Natural killer cell (primary cell): ENCODE results near the gene ATP6V1E1. TPM values are rescaled to one million over a fixed set of nuclear protein-coding genes. Genes with fewer than 3 reads are reported as not detected.
"Not testable (repeated sequence)": the region's sequence is repeated elsewhere in the genome, so short reads cannot be mapped to it uniquely, and the experiment has no call there.

ENCODE experiments used
- ATAC-seq, 3 donors: fragments of 150-1000 bp in 2 of 3; fragments of 200-7000 bp in 1 of 3; cut with Tn5 transposase; 1 replicate in 1 of 3; 2 replicates in 2 of 3; pipeline ENCODE4 v1.10.0; 2021; ENCODE audit warnings: mild to moderate bottlenecking in 2 of 3, moderate library complexity in 2 of 3
- DNase-seq, 2 donors: peaks; one replicate each; pipeline versions ENCODE4 v3.0.0 to v3.0.0-alpha.2; 2013 to 2021; ENCODE audit warnings: mixed read lengths in 1 of 2
- H3K27ac ChIP-seq: one replicate; pipeline ENCODE4 v1.5.1; 2013; ENCODE audit warnings: mild to moderate bottlenecking, low read length
- H3K27me3 ChIP-seq: one replicate; pipeline ENCODE4 v1.6.1; 2013; ENCODE audit warnings: low read length; ENCODE audit not compliant: control insufficient read depth, insufficient read depth
- H3K36me3 ChIP-seq: one replicate; pipeline ENCODE4 v1.6.1; 2013; ENCODE audit warnings: low read length; ENCODE audit not compliant: control insufficient read depth, insufficient read depth
- H3K4me1 ChIP-seq: one replicate; pipeline ENCODE4 v1.6.1; 2013; ENCODE audit warnings: low read length; ENCODE audit not compliant: control insufficient read depth, insufficient read depth
- H3K4me3 ChIP-seq: one replicate; pipeline ENCODE4 v1.5.1; 2013; ENCODE audit warnings: low read length
- H3K9me3 ChIP-seq: one replicate; pipeline ENCODE4 v1.6.1; 2013; ENCODE audit warnings: low read length; ENCODE audit not compliant: control insufficient read depth, insufficient read depth
- H3K27ac Mint-ChIP-seq, 2 donors: one replicate each; pipeline ENCODE4 v1.8.0; 2022; ENCODE audit warnings: mild to moderate bottlenecking in 2 of 2, mixed read lengths in 2 of 2, moderate library complexity in 1 of 2
- H3K27me3 Mint-ChIP-seq, 2 donors: one replicate each; pipeline ENCODE4 v1.8.0; 2022; ENCODE audit warnings: low read depth in 2 of 2, mixed read lengths in 2 of 2
- H3K36me3 Mint-ChIP-seq: one replicate; pipeline ENCODE4 v1.8.0; 2022; ENCODE audit warnings: mixed read lengths
- H3K4me1 Mint-ChIP-seq, 2 donors: one replicate each; pipeline ENCODE4 v1.8.0; 2022; ENCODE audit warnings: mixed read lengths in 2 of 2
- H3K4me3 Mint-ChIP-seq: one replicate; pipeline ENCODE4 v1.8.0; 2022; ENCODE audit warnings: mild to moderate bottlenecking, moderate library complexity, mixed read lengths
- H3K9me3 Mint-ChIP-seq, 2 donors: one replicate each; pipeline ENCODE4 v1.8.0; 2022; ENCODE audit warnings: mixed read lengths in 2 of 2
- WGBS: methylation state at CpG from one replicate; pipeline ENCODE4 v1.1.7; 2013; ENCODE audit warnings: missing lambda C conversion rate; ENCODE audit not compliant: insufficient coverage; 5-methylcytosine and 5-hydroxymethylcytosine counted together
- intact Hi-C: fragments of 100-400 bp; cut with micrococcal nuclease; formaldehyde crosslinking; loops from one replicate; pipeline ENCODE4 v1.14.2; 2022
- total RNA-seq, 4 donors: library from RNA; stranded (reverse); fragments of 120-200 nt in 1 of 4; gene quantifications; one replicate each; pipeline versions ENCODE4 v1.2.3 to v1.2.4, GENCODE V29; 2013 to 2022
- TF ChIP-seq, protein P1 (sequence below): fragments of 200-600 bp; IDR thresholded peaks from one replicate; pipeline ENCODE4 v1.8.0; 2022; ENCODE audit warnings: antibody characterized with exemption

Gene ATP6V1E1
- total RNA-seq, 3 donors from 2014 or later (not counting 1 experiment from before 2014, with no cell fraction given) = 75.8 to 79.8 (median 76.4) TPM

GRCh38 chr22:17672417-17672991 is 44.0 kb upstream of the ATP6V1E1 start:
- H3K4me1 Mint-ChIP-seq = peaks cover 0 to 6% of the 10 kb centered on the region in 2 donors
- Histone ChIP-seq H3K4me3 (no peak overlapping the region), H3K36me3 (peaks cover 5% of the 10 kb centered on the region), H3K27me3 (no peaks in the 10 kb centered on the region), H3K9me3 (no peaks in the 10 kb centered on the region), H3K27ac (no peak overlapping the region), H3K4me1 (no peaks in the 10 kb centered on the region)
- 94% methylated on average over 1 of the region's 2 CpGs for WGBS
- no peaks in the 10 kb centered on the region for H3K27me3 Mint-ChIP-seq
- TF ChIP-seq, protein P1, sequence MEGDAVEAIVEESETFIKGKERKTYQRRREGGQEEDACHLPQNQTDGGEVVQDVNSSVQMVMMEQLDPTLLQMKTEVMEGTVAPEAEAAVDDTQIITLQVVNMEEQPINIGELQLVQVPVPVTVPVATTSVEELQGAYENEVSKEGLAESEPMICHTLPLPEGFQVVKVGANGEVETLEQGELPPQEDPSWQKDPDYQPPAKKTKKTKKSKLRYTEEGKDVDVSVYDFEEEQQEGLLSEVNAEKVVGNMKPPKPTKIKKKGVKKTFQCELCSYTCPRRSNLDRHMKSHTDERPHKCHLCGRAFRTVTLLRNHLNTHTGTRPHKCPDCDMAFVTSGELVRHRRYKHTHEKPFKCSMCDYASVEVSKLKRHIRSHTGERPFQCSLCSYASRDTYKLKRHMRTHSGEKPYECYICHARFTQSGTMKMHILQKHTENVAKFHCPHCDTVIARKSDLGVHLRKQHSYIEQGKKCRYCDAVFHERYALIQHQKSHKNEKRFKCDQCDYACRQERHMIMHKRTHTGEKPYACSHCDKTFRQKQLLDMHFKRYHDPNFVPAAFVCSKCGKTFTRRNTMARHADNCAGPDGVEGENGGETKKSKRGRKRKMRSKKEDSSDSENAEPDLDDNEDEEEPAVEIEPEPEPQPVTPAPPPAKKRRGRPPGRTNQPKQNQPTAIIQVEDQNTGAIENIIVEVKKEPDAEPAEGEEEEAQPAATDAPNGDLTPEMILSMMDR = no peak
- DNase-seq = no peak
- no peaks in the 10 kb centered on the region for H3K9me3 Mint-ChIP-seq
- no peak overlapping the region for H3K27ac Mint-ChIP-seq
- H3K36me3 Mint-ChIP-seq = no peaks in the 10 kb centered on the region
- intact Hi-C loops = no loop called here
- H3K4me3 Mint-ChIP-seq = no peak overlapping the region
- ATAC-seq = no peak

DNA sequence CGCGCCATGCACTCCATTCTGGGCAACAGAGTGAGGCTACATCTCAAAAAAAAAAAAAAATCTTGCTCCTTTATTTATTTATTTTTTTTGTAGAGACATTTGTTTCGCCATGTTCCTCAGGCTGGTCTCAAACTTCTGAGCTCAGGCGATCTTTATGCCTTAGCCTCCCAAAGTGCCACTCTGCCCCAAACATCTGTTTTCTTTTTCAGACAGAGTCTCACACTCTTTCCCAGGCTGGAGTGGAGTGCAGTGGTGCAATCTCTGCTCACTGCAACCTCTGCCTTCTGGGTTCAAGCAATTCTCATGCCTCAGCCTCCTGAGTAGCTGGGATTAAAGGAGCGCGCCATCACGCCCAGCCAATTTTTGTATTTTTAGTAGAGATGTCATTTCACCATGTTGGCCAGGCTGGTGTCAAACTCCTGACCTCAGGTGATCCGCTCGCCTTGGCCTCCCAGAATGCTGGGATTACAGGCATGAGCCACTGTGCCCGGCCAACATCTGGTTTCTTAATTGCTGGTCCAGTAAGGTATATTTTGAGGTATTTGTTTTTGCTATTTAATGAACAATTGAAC is 43.1 kb upstream of the ATP6V1E1 start:
- H3K4me3 Mint-ChIP-seq, H3K36me3 ChIP-seq, H3K27me3 Mint-ChIP-seq, DNase-seq, ATAC-seq, H3K9me3 ChIP-seq, H3K4me3 ChIP-seq, H3K4me1 Mint-ChIP-seq, H3K4me1 ChIP-seq, H3K36me3 Mint-ChIP-seq, H3K9me3 Mint-ChIP-seq, intact Hi-C loops, H3K27me3 ChIP-seq, H3K27ac Mint-ChIP-seq, H3K27ac ChIP-seq: not testable (repeated sequence)
- 97% methylated on average over 10 of the region's 10 CpGs for WGBS

GRCh38 chr22:17665854-17666253 is 37.3 kb upstream of the ATP6V1E1 start:
- peaks cover 16% of the 10 kb centered on the region for H3K36me3 ChIP-seq
- DNase-seq = no peak
- intact Hi-C loops = no loop called here
- no peak overlapping the region for H3K27ac ChIP-seq
- peak overlapping the region; percentile 37 to 70 for H3K27ac Mint-ChIP-seq
- H3K4me1 ChIP-seq = no peaks in the 10 kb centered on the region
- H3K4me3 Mint-ChIP-seq = no peak overlapping the region
- TF ChIP-seq, protein P1 = no peak
- WGBS = 90% methylated on average over 2 of the region's 3 CpGs
- H3K36me3 Mint-ChIP-seq = no peaks in the 10 kb centered on the region
- no peaks in the 10 kb centered on the region for H3K27me3 Mint-ChIP-seq
- H3K9me3 Mint-ChIP-seq = no peaks in the 10 kb centered on the region
- peaks cover 6 to 11% of the 10 kb centered on the region in 2 donors for H3K4me1 Mint-ChIP-seq
- no peak for ATAC-seq
- H3K9me3 ChIP-seq = no peaks in the 10 kb centered on the region
- H3K27me3 ChIP-seq = no peaks in the 10 kb centered on the region
- no peak overlapping the region for H3K4me3 ChIP-seq

DNA sequence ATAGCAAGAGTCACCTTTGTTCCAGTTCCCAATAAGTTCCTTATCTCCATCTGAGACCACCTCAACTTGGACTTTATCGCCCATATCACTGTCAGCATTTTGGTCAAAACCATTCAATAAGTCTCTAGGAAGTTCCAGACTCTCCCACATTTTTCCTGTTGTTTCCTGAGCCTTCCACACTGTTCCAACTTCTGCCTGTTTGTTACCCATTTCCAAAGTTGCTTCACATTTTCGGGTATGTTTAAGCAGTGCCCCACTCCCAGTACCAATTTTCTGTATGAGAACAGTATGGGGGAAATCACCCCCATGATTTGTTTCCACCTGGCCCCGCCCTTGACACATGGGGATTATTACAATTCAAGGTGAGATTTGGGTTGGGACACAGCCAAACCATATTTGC is 36.7 kb upstream of the ATP6V1E1 start:
- ATAC-seq (no peak), DNase-seq (no peak)
- intact Hi-C loops = no loop called here
- no peaks in the 10 kb centered on the region for H3K9me3 ChIP-seq
- Mint-ChIP-seq H3K9me3 (no peaks in the 10 kb centered on the region), H3K36me3 (no peaks in the 10 kb centered on the region), H3K27ac (peak overlapping the region; percentile 37 to 70), H3K4me3 (no peak overlapping the region), H3K4me1 (peaks cover 6 to 11% of the 10 kb centered on the region in 2 donors), H3K27me3 (no peaks in the 10 kb centered on the region)
- WGBS = 100% methylated on average over 1 of the region's 3 CpGs
- no peaks in the 10 kb centered on the region for H3K27me3 ChIP-seq
- TF ChIP-seq, protein P1 = no peak
- H3K4me1 ChIP-seq = no peaks in the 10 kb centered on the region
- no peak overlapping the region for H3K27ac ChIP-seq
- peaks cover 13% of the 10 kb centered on the region for H3K36me3 ChIP-seq
- H3K4me3 ChIP-seq = no peak overlapping the region
